Hepatocyte (in vitro differentiated cells): ENCODE data around the gene OVCH2.

Source experiments
- EZH2 ChIP-seq: fragments of 200-600 bp; sonication (generic); IDR thresholded peaks from 2 replicates; pipeline ENCODE4 v1.6.1; 2016; ENCODE audit warnings: antibody characterized with exemption, mild to moderate bottlenecking, borderline replicate concordance
- EZH2phosphoT487 ChIP-seq: fragments of 200-600 bp; sonication (generic); IDR thresholded peaks from one replicate; pipeline ENCODE4 v1.6.1; 2018; ENCODE audit warnings: antibody characterized with exemption, mild to moderate bottlenecking, low read depth, moderate library complexity; ENCODE audit not compliant: unreplicated experiment, severe bottlenecking
- TF ChIP-seq, protein P1 (sequence below): fragments of 200-600 bp; sonication (generic); IDR thresholded peaks from 2 replicates; pipeline ENCODE4 v1.5.1; 2016; ENCODE audit warnings: antibody characterized with exemption, mild to moderate bottlenecking; ENCODE audit not compliant: poor library complexity

GRCh38 chr11:7672276-7672959 is 33.9 kb downstream of the OVCH2 start:
- TF ChIP-seq, protein P1, sequence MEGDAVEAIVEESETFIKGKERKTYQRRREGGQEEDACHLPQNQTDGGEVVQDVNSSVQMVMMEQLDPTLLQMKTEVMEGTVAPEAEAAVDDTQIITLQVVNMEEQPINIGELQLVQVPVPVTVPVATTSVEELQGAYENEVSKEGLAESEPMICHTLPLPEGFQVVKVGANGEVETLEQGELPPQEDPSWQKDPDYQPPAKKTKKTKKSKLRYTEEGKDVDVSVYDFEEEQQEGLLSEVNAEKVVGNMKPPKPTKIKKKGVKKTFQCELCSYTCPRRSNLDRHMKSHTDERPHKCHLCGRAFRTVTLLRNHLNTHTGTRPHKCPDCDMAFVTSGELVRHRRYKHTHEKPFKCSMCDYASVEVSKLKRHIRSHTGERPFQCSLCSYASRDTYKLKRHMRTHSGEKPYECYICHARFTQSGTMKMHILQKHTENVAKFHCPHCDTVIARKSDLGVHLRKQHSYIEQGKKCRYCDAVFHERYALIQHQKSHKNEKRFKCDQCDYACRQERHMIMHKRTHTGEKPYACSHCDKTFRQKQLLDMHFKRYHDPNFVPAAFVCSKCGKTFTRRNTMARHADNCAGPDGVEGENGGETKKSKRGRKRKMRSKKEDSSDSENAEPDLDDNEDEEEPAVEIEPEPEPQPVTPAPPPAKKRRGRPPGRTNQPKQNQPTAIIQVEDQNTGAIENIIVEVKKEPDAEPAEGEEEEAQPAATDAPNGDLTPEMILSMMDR, result no peak
- TF ChIP-seq EZH2 (no peak), EZH2phosphoT487 (no peak)
